H54 (cell line): ENCODE results near the gene FRMD3.

ENCODE experiments used
- DNase-seq: peaks from one replicate; pipeline ENCODE4 v3.0.0; 2011; ENCODE audit warnings: low spot score, mixed read lengths; ENCODE audit not compliant: insufficient read length
- FAIRE-seq: peaks from 3 replicates; lab custom pipeline; 2011; peaks lifted over from hg19 to GRCh38; lab: Jason Lieb, UNC
- POLR2A ChIP-seq: IDR thresholded peaks from 2 replicates; pipeline ENCODE4 v1.6.1; 2011; ENCODE audit warnings: low read depth, mild to moderate bottlenecking, low read length

FRMD3 gene

GRCh38 chr9:83430681-83431080 is 107.5 kb downstream of the FRMD3 start:
- no peak for DNase-seq
- TF ChIP-seq POLR2A, result no peak
- FAIRE-seq, result no peak

GRCh38 chr9:83429229-83429628 is 109.0 kb downstream of the FRMD3 start:
- no peak for DNase-seq
- no peak for FAIRE-seq
- TF ChIP-seq POLR2A, result no peak

GRCh38 chr9:83425240-83425639 is 113.0 kb downstream of the FRMD3 start:
- FAIRE-seq (no peak), DNase-seq (peak; percentile 15)

GRCh38 chr9:83424831-83425230 is 113.4 kb downstream of the FRMD3 start:
- FAIRE-seq (no peak), DNase-seq (no peak)
- TF ChIP-seq POLR2A, result no peak

More at GRCh38 chr9:83425240-83425639, 113.0 kb downstream of the FRMD3 start:
- TF ChIP-seq POLR2A, result no peak

- no peak for TF ChIP-seq POLR2A
- FAIRE-seq (no peak), DNase-seq (no peak)
Measured at GRCh38 chr9:83423815-83424707, 114.1 kb downstream of the FRMD3 start.

GRCh38 chr9:83422527-83422926 is 115.7 kb downstream of the FRMD3 start:
- no peak for DNase-seq
- TF ChIP-seq POLR2A, result no peak
- FAIRE-seq, result no peak

GRCh38 chr9:83420486-83420885 is 117.7 kb downstream of the FRMD3 start:
- FAIRE-seq (no peak), DNase-seq (no peak)
- no peak for TF ChIP-seq POLR2A

GRCh38 chr9:83419961-83420360 is 118.2 kb downstream of the FRMD3 start:
- DNase-seq (no peak), FAIRE-seq (no peak)
- no peak for TF ChIP-seq POLR2A

- FAIRE-seq (no peak), DNase-seq (no peak)
- TF ChIP-seq POLR2A, result no peak
Measured at GRCh38 chr9:83418283-83418682, 119.9 kb downstream of the FRMD3 start.

GRCh38 chr9:83413367-83413766 is 124.8 kb downstream of the FRMD3 start:
- no peak for FAIRE-seq
- DNase-seq, result no peak
- TF ChIP-seq POLR2A, result no peak

GRCh38 chr9:83410701-83411100 is 127.5 kb downstream of the FRMD3 start:
- FAIRE-seq, result no peak
- no peak for DNase-seq
- TF ChIP-seq POLR2A, result no peak

GRCh38 chr9:83406921-83407320 is 131.3 kb downstream of the FRMD3 start:
- FAIRE-seq, result no peak
- TF ChIP-seq POLR2A, result no peak
- DNase-seq, result no peak

GRCh38 chr9:83405759-83406158 is 132.4 kb downstream of the FRMD3 start:
- no peak for DNase-seq
- TF ChIP-seq POLR2A, result no peak
- no peak for FAIRE-seq

GRCh38 chr9:83403527-83404238 is 134.5 kb downstream of the FRMD3 start:
- no peak for TF ChIP-seq POLR2A
- FAIRE-seq, result no peak
- DNase-seq, result no peak
